ENCODE measurements around the gene GLOD4. TPM values are rescaled to one million over a fixed set of nuclear protein-coding genes. Genes with fewer than 3 reads are reported as not detected.

GLOD4 gene
- total and polyA plus RNA-seq, 2 of the 4 experiments (the other 2 are of a cell fraction) = 26.3 to 36.7 TPM

DNA sequence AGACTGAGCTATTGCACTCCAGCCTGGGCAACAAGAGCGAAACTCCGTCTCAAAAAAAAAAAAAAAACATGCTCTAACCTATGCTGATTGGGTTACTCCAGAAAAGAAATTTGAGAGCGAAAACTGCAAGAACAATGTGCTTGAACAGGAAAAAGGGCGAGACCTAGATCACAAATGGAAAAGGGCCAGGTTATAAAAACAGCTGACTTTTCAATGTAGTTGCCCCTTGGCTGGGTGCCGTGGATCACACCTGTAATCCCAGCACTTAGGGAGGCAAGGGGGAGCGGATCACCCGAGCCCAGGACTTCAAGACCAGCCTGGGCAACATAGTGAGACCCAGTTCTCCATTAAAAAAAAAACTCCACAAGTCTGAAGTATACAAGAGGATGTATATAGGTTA, 48.9 kb upstream of the GLOD4 start:
- POLR2A ChIA-PET (ENCODE audit: unreplicated experiment) = no interaction called here
- H3K14ac ChIP-seq (replicated peaks; ENCODE audit: low read depth, low read length) = no peak overlapping the region
- TF ChIP-seq SMC3 (IDR thresholded peaks at IDR 0.05; ENCODE audit: low read depth, low read length) (no peak), CHD1 (IDR thresholded peaks at IDR 0.05; ENCODE audit: low read depth, low read length) (no peak), FOS (IDR thresholded peaks at IDR 0.05; ENCODE audit: low read depth, low read length) (no peak), NFE2L2 (IDR thresholded peaks at IDR 0.05; ENCODE audit: low read depth, low read length) (no peak), BHLHE40 (IDR thresholded peaks at IDR 0.05; ENCODE audit: low read depth, low read length) (no peak), MAZ (IDR thresholded peaks at IDR 0.05; ENCODE audit: borderline replicate concordance, low read depth, low read length) (no peak), CEBPB (IDR thresholded peaks at IDR 0.05; ENCODE audit: low read depth, low read length) (no peak), POLR2A (IDR thresholded peaks at IDR 0.05; ENCODE audit: low read depth, low read length) (no peak), MXI1 (IDR thresholded peaks at IDR 0.05; ENCODE audit: borderline replicate concordance, low read depth, low read length) (no peak), RFX5 (IDR thresholded peaks at IDR 0.05; ENCODE audit: low read depth, low read length) (no peak), MAFK (IDR thresholded peaks at IDR 0.05; ENCODE audit: low read depth, low read length) (no peak), RAD21 (IDR thresholded peaks at IDR 0.05; ENCODE audit: low read length) (no peak), RCOR1 (IDR thresholded peaks at IDR 0.05; ENCODE audit: insufficient replicate concordance, low read length) (no peak)
- TF ChIP-seq, protein P1, sequence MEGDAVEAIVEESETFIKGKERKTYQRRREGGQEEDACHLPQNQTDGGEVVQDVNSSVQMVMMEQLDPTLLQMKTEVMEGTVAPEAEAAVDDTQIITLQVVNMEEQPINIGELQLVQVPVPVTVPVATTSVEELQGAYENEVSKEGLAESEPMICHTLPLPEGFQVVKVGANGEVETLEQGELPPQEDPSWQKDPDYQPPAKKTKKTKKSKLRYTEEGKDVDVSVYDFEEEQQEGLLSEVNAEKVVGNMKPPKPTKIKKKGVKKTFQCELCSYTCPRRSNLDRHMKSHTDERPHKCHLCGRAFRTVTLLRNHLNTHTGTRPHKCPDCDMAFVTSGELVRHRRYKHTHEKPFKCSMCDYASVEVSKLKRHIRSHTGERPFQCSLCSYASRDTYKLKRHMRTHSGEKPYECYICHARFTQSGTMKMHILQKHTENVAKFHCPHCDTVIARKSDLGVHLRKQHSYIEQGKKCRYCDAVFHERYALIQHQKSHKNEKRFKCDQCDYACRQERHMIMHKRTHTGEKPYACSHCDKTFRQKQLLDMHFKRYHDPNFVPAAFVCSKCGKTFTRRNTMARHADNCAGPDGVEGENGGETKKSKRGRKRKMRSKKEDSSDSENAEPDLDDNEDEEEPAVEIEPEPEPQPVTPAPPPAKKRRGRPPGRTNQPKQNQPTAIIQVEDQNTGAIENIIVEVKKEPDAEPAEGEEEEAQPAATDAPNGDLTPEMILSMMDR (conservative IDR thresholded peaks at IDR 0.05; ENCODE audit: low read depth, low read length) = no peak
- TF ChIP-seq, protein P2, sequence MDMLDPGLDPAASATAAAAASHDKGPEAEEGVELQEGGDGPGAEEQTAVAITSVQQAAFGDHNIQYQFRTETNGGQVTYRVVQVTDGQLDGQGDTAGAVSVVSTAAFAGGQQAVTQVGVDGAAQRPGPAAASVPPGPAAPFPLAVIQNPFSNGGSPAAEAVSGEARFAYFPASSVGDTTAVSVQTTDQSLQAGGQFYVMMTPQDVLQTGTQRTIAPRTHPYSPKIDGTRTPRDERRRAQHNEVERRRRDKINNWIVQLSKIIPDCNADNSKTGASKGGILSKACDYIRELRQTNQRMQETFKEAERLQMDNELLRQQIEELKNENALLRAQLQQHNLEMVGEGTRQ (IDR thresholded peaks at IDR 0.05; ENCODE audit: low read depth, low read length) = no peak
- TF ChIP-seq, protein P3, sequence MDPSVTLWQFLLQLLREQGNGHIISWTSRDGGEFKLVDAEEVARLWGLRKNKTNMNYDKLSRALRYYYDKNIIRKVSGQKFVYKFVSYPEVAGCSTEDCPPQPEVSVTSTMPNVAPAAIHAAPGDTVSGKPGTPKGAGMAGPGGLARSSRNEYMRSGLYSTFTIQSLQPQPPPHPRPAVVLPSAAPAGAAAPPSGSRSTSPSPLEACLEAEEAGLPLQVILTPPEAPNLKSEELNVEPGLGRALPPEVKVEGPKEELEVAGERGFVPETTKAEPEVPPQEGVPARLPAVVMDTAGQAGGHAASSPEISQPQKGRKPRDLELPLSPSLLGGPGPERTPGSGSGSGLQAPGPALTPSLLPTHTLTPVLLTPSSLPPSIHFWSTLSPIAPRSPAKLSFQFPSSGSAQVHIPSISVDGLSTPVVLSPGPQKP (IDR thresholded peaks at IDR 0.05; ENCODE audit: borderline replicate concordance, low read depth, low read length) = no peak
- no peak for ATAC-seq (ENCODE audit: low read depth)
- no peak overlapping the region for H2AFZ ChIP-seq (replicated peaks; ENCODE audit: low read length, poor library complexity)
- H3K27me3 ChIP-seq (ENCODE audit: control insufficient read depth, insufficient read depth, low read length) = no peaks in the 10 kb centered on the region
- peaks cover 18 to 42% of the 10 kb centered on the region in 2 experiments; a peak in 3 of 4 replicates for H3K79me1 ChIP-seq (ENCODE audit: low read depth in 1 of 2, low read length in 2 of 2)
- no peak overlapping the region for H3K4me3 ChIP-seq (ENCODE audit: insufficient read depth, low read depth, low read length)
- no peak overlapping the region for H3K18ac ChIP-seq (ENCODE audit: low read depth, low read length)
- H4K8ac ChIP-seq (ENCODE audit: low read depth in 2 of 2, low read length in 2 of 2) = no peak overlapping the region
- H3K4me2 ChIP-seq (ENCODE audit: low read depth, low read length) = no peak overlapping the region
- no peaks in the 10 kb centered on the region for H3K9me3 ChIP-seq (ENCODE audit: control insufficient read depth, insufficient read depth, low read length)
- no peaks in the 10 kb centered on the region for H3K4me1 ChIP-seq (ENCODE audit: control insufficient read depth, insufficient read depth, low read length)
- H4K20me1 ChIP-seq (ENCODE audit: insufficient read depth, low read length) = peaks cover 52% of the 10 kb centered on the region
- H2BK15ac ChIP-seq (ENCODE audit: low read depth, low read length) = no peak overlapping the region
- BruUV-seq (replicated peaks) = no TSS peak
- H3K23ac ChIP-seq (ENCODE audit: low read depth, low read length) = no peak overlapping the region
- H2BK5ac ChIP-seq (ENCODE audit: low read depth, low read length, poor library complexity, severe bottlenecking) = no peak overlapping the region
- intact Hi-C loops (cut with micrococcal nuclease) = no loop called here
- no peak for DNase-seq
- no peak overlapping the region for H2BK20ac ChIP-seq (ENCODE audit: low read depth, low read length)
- CTCF ChIA-PET = no interaction called here
- H3K9me1 ChIP-seq (ENCODE audit: insufficient read depth, low read length) = peaks cover 6% of the 10 kb centered on the region; the same call in 1 of the 2 replicates
- no peak overlapping the region for H2BK120ac ChIP-seq (ENCODE audit: low read depth, low read length)
- 50% methylated on average over 2 of the region's 7 CpGs; no CpG with 5 or more reads in 1 of the 2 experiments for WGBS, 2 experiments (ENCODE audit: extremely low coverage in 2 of 2, insufficient read length in 1 of 2)
- H3K4ac ChIP-seq (ENCODE audit: low read depth, low read length) = no peak overlapping the region
- no peak overlapping the region for H3K27ac ChIP-seq (ENCODE audit: insufficient read depth, low read length)
- no peak overlapping the region for H4K5ac ChIP-seq (ENCODE audit: low read depth, low read length)
- no peak overlapping the region for H2AK9ac ChIP-seq (replicated peaks; ENCODE audit: low read depth, low read length, poor library complexity)
- no peak overlapping the region for H2AK5ac ChIP-seq (ENCODE audit: low read depth, low read length)
- peaks cover 13% of the 10 kb centered on the region; the same call in 1 of the 2 replicates for H3K36me3 ChIP-seq (ENCODE audit: control insufficient read depth, insufficient read depth, low read length)
- dilution Hi-C loops (cut with HindIII; ENCODE audit: low sequenced_read_pairs, unreplicated experiment) = no loop called here
- no peak overlapping the region for H3K9ac ChIP-seq (ENCODE audit: low read depth, low read length)
- H4K91ac ChIP-seq (ENCODE audit: insufficient read depth, low read depth, low read length) = no peak overlapping the region
- in situ Hi-C loops (cut with MboI; ENCODE audit: low sequenced_read_pairs) = no loop called here
- H3K56ac ChIP-seq (ENCODE audit: extremely low read depth, insufficient read depth, low read length) = no peak overlapping the region

Measured in IMR-90 (cell line).